SJSA1 (cell line): Measurements from ENCODE around the gene TAF15. TPM values are rescaled to one million over a fixed set of nuclear protein-coding genes. Genes with fewer than 3 reads are reported as not detected.

Experiments used
- DNase-seq, 2 experiments: peaks; one replicate each; pipeline ENCODE4 v3.0.0-alpha.2; 2015 to 2020; ENCODE audit warnings: low spot score in 2 of 2, low read depth in 1 of 2
- H3K27ac ChIP-seq: fragments of 250-450 bp; sonication (Bioruptor Pico); 2 replicates; pipeline ENCODE4 v1.5.1; 2020; ENCODE audit warnings: mild to moderate bottlenecking, moderate library complexity
- H3K27me3 ChIP-seq: fragments of 250-450 bp; sonication (Bioruptor Pico); replicated peaks from 2 replicates; pipeline ENCODE4 v1.5.1; 2020; ENCODE audit warnings: mild to moderate bottlenecking, moderate library complexity
- H3K36me3 ChIP-seq: fragments of 250-450 bp; sonication (Bioruptor Pico); 2 replicates; pipeline ENCODE4 v1.5.1; 2020; ENCODE audit warnings: mild to moderate bottlenecking
- H3K4me1 ChIP-seq: fragments of 250-450 bp; sonication (Bioruptor Pico); replicated peaks from 2 replicates; pipeline ENCODE4 v1.6.1; 2021; ENCODE audit warnings: mild to moderate bottlenecking
- H3K4me3 ChIP-seq: fragments of 250-450 bp; sonication (Bioruptor Pico); 2 replicates; pipeline ENCODE4 v1.5.1; 2020; ENCODE audit warnings: mild to moderate bottlenecking
- H3K9me3 ChIP-seq: fragments of 250-450 bp; sonication (Bioruptor Pico); replicated peaks from 2 replicates; pipeline ENCODE4 v1.5.1; 2020; ENCODE audit warnings: mild to moderate bottlenecking
- total RNA-seq: library from RNA; depleted of rRNA; stranded (reverse); fragments of >200 nt; shearing (Covaris generic); gene quantifications from 2 replicates; pipeline ENCODE4 v1.2.3, GENCODE V29; 2014

TAF15 gene
- total RNA-seq, 1 experiment from 2014 or later, result 33.6 TPM

DNA sequence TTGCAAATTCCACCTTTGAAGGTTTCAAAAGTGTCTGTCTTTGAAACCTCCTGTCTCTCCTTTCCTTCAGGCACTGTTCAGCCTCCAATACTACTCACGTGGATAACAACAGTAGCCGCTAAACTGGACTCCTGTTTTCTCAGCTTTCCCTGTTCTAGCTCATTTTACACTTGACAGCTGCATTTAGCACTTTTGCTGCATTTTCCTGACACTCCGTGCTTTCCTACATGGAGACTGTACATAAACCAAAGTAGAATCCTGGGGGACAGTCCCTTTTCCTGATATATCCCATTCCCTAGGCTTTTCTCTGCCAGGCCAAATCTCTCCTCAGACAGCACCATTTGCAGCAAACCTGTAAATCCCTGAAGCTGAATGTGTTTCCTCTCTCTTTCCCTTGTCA lies 67.2 kb downstream of the TAF15 start:
- no peaks in the 10 kb centered on the region for H3K27me3 ChIP-seq
- H3K4me3 ChIP-seq, result no peak overlapping the region
- H3K9me3 ChIP-seq, result no peaks in the 10 kb centered on the region
- H3K36me3 ChIP-seq, result no peaks in the 10 kb centered on the region
- H3K4me1 ChIP-seq, result no peaks in the 10 kb centered on the region
- DNase-seq, result no peak
- no peak overlapping the region for H3K27ac ChIP-seq

DNA sequence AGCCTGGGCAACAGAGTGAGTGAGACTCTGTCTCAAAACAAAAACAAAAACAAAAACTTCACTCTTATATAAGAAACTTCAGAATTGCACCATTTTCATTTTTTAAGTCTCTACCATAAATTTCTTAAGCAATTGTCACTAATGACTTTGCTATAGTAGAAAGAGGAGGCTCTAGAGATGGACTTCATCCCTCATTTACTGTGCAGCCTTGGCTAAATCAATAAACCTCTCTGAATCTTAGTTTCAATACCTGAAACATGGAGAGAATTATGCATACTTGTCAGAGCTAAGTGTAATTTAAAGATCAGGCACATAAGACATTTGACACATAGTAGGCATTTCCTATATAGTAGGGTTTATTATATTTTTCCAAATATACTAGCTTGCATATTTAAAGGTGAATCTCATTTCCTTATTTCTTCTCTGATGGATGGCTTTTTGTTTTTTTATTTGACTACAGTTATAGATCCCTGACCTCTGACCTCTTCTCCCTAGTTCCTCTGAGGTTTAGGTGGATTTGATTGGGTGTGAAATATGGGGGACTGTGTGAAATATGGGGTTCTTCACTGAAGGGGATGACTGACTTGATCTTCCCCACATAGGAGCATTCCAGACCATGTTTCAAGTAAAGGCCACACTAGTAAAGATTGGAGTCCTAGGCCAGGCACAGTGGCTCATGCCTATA lies 68.2 kb downstream of the TAF15 start:
- no peak overlapping the region for H3K4me3 ChIP-seq
- no peaks in the 10 kb centered on the region for H3K36me3 ChIP-seq
- no peak overlapping the region for H3K27ac ChIP-seq
- no peaks in the 10 kb centered on the region for H3K4me1 ChIP-seq
- no peaks in the 10 kb centered on the region for H3K9me3 ChIP-seq
- H3K27me3 ChIP-seq, result no peaks in the 10 kb centered on the region
- DNase-seq, result no peak

DNA sequence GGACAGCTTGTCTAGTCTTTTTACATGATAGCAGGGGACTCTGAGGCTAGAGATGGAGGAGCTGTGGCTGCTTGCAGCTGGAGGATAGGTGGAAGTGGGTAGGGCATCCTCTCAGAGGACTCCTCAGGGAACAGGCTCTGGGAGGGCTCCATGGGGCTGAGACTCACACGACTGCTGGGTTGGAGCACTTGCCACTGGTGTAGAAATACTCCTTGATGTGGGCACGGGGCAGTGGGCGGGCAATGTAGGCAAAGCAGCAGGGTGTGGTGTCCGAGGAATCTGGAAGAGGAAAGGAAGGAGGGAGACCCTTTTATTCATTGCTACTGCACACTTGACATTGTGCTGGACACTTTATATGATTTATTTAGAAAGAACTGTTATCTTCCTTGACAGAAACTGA lies 69.1 kb downstream of the TAF15 start:
- Histone ChIP-seq H3K4me3 (no peak overlapping the region), H3K4me1 (no peaks in the 10 kb centered on the region), H3K9me3 (no peaks in the 10 kb centered on the region), H3K27ac (no peak overlapping the region), H3K27me3 (no peaks in the 10 kb centered on the region), H3K36me3 (no peaks in the 10 kb centered on the region)
- DNase-seq, result no peak

DNA sequence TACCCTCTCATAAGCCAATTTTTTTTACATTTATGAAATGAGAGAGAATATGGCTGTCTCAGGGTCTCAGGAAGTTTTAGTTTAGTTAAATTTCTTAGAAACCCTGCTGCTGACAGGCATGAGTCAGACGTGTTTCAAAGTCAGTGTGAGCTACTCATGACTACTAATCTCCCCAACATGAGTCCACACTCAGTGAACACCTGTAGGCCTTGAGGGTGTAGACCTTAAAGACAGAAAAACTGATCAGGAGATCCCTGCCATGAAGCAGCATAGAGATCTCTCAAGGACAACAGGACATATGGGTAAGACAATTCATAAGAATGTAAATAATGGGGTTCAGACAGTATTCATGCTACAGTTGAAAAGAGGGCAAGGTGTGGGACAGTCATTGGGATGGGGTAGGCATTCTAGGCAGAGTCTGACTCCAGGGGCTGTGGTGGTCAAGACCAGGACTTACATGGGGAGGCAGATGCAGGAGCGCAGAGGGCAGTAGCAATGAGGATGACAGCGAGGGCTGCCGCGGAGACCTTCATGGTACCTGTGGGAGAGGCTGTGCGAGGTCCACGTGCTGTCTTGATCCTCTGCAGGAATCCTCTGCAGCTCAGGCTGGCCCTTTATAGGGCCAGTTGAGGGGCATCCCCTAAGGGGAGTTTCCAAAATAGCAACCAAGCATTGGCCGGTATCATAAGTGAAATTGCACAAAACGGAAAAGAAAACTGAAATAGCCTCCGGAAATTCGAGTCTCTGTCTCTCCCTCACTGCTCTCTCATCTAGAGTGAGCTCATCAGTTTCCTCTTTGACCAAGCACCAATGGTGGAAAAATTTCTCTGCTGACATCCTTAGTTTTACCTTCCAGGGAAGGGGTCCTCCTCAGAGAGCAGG lies 70.7 kb downstream of the TAF15 start, which contains the start of gene CCL5:
Gene CCL5 (minus strand): TSS at position 588 of the 882 bp plus-strand sequence.
- Histone ChIP-seq H3K27ac (no peak within 1 kb of the TSS), H3K27me3 (no peaks in the 10 kb centered on the region), H3K36me3 (no peaks in the 10 kb centered on the region), H3K9me3 (no peaks in the 10 kb centered on the region), H3K4me3 (no peak within 1 kb of the TSS), H3K4me1 (no peaks in the 10 kb centered on the region)
- no peak for DNase-seq

DNA sequence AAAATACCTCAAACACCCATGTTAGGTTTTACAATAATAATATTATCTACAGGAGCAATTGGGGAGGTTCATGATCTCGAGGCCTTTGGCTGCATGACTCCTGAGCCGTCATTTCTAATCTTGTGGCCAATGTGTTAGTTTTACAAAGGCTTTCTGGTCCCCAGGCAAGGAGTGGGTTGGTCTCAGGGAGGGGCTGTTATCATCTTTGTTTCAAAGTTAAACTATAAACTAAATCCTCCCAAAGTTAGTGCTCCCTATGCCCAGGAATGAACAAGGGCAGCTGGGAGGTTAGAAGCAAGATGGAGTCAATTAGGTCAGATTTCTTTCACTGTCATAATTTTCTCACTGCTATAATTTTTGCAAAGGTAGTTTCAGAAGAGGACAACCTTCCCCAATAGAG lies 80.0 kb downstream of the TAF15 start:
- H3K27me3 ChIP-seq, result no peaks in the 10 kb centered on the region
- no peak overlapping the region for H3K4me3 ChIP-seq
- no peak for DNase-seq
- H3K9me3 ChIP-seq, result no peaks in the 10 kb centered on the region
- H3K4me1 ChIP-seq, result no peaks in the 10 kb centered on the region
- H3K36me3 ChIP-seq, result no peaks in the 10 kb centered on the region
- no peak overlapping the region for H3K27ac ChIP-seq

DNA sequence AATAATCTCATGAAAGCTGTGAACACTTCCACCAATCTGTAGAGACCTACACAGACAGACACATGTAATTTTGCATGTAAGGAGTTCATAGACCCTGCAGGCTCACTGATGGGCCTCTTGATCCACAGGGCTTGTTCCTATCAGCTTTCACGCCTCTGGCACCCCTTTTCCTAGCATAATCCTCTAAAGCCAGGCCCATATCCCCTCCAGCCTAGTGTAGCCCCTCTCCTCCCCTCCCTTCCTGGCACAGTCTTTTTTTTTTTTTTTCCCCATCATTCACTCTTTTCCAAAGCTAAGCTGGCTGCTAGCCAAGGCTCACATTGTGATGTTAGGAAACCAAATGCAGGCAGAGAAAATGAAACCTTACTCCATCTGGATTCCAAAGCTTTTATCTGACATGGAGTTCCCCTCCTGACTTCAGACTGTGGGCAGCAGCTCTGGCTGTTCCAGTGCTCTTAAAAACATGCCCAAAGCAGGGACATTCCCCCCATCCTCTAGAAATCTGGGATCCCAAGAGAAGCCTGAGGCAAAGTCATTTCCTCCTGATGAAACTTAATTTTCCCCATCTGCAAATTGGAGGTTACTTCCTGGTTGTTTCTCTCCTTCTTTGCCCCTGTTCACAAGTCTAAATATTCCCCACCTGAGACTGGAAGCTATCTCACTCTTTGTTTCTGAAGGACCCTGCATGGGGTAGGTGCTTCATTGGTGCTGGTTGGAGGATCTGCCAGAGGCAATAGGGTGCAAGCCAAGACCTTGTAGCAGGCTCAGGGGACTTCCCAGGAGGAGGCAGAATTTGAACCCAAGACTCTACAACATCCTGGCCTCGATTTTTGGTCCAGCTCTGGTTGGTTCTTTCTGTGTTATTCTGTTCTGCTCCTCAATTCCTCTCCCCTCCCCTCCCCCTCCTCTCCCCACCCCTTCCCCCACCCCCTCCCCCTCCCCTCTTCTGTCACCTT lies 80.8 kb downstream of the TAF15 start:
- no peaks in the 10 kb centered on the region for H3K27me3 ChIP-seq
- H3K9me3 ChIP-seq, result no peaks in the 10 kb centered on the region
- no peak overlapping the region for H3K4me3 ChIP-seq
- H3K36me3 ChIP-seq, result no peaks in the 10 kb centered on the region
- H3K4me1 ChIP-seq, result no peaks in the 10 kb centered on the region
- DNase-seq, result peak in 1 of 2 experiments; percentile 11
- H3K27ac ChIP-seq, result no peak overlapping the region

DNA sequence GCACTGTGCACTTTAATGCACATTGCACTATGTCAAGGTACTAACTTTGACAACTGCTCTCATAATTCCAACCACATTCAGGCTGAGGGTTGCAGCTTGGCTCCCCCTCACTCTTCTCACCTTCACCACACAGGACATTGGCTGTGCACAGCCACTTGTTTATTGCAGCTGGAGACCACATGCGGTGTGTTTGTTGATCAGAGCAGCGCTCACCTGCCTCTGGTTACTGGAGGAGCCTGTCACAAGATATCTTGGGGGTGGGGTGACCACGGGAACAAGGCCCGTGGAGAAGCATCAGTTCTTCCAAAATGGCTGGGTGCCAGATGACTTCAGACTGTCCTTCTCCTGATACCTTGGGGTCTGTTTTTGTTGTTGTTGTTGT lies 81.5 kb downstream of the TAF15 start:
- no peaks in the 10 kb centered on the region for H3K27me3 ChIP-seq
- no peaks in the 10 kb centered on the region for H3K9me3 ChIP-seq
- H3K4me3 ChIP-seq, result no peak overlapping the region
- H3K4me1 ChIP-seq, result no peaks in the 10 kb centered on the region
- H3K27ac ChIP-seq, result no peak overlapping the region
- DNase-seq, result no peak
- no peaks in the 10 kb centered on the region for H3K36me3 ChIP-seq

DNA sequence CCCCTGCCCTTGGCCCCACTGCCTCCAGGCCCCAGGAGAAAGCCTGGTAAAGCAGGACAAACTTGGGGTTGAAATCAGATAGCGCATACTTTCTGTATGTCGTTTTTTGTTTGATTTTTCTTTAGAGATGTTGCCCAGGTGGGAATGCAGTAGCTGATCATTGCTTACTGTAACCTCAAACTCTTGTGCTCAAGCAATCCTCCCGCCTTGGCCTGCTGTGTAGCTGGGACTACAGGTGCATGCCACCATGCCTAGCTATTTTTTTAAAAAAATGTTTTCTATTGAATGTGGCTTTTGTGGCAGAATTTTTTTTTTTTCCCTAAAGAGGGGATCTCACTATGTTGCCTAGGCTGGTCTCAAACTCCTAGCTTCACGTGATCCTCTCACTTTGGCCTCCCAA lies 82.0 kb downstream of the TAF15 start:
- Histone ChIP-seq H3K4me1 (no peaks in the 10 kb centered on the region), H3K36me3 (no peaks in the 10 kb centered on the region), H3K27ac (no peak overlapping the region), H3K27me3 (no peaks in the 10 kb centered on the region), H3K9me3 (no peaks in the 10 kb centered on the region), H3K4me3 (no peak overlapping the region)
- no peak for DNase-seq

DNA sequence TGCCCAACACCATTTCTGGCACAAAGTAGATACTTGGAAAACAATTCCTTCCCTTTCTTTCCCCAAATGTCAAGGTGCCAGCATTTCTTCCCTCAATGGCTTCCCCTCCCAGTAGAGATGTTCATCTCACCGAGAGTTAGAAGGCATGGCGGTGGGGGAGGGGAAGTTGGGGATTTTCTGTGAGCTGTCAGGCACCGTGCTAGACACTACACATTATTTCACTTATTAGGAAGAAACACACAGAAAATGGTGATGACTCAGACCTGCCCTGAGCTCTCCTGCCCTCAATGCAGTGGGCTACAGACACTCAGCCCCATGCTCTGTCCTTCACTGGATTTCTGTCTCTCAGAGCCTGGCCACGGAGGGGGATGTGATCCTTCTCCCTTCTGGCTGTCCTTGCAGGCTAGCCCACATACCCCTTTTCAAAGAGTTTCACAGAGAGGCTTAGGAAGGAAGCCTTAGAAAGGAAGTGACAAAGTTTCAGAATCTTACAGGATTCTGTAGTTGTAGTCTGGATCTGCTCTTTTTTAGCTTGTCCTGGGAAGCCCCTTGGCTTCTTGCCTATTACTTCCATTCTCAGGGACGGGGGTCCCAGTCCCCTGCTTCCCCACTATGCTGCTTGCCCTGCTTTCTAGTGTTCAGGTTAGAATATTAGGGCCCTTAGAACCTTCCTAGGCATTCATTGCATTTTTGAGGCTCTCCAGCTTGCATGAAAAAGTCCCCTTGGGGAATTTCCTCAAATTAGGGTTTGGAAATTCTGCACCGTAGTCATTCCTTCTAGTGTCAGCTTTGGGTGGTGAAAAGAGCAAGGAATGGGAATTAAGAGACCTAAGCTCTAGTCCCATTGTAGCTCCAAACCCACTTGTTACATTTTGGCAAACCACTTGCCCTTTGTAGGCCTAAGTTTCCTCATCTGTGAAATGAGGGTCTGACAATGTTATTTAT lies 83.1 kb downstream of the TAF15 start:
- Histone ChIP-seq H3K9me3 (no peaks in the 10 kb centered on the region), H3K4me3 (no peak overlapping the region), H3K36me3 (no peaks in the 10 kb centered on the region), H3K27me3 (no peaks in the 10 kb centered on the region), H3K27ac (no peak overlapping the region), H3K4me1 (no peaks in the 10 kb centered on the region)
- DNase-seq, result no peak

DNA sequence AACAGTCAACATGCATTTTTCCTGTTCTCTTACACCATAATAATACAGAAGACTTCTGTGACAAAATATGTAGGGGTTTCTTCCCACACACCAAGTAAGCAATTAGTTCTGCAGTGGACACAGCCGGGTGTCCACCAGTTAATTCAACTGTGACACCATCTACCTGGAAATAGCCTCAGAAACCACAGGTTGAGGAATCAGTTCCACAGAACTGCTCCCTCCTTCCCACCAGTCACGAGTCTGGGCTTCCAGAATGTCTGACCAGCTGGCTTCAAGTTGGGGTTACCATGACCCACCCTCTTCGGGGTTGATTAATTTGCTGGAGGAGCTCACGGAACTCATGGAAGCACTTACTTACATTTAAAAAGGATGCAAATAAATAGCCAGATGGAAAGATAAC lies 84.5 kb downstream of the TAF15 start:
- H3K4me3 ChIP-seq, result no peak overlapping the region
- no peaks in the 10 kb centered on the region for H3K36me3 ChIP-seq
- no peak for DNase-seq
- no peak overlapping the region for H3K27ac ChIP-seq
- H3K27me3 ChIP-seq, result no peaks in the 10 kb centered on the region
- no peaks in the 10 kb centered on the region for H3K4me1 ChIP-seq
- no peaks in the 10 kb centered on the region for H3K9me3 ChIP-seq

DNA sequence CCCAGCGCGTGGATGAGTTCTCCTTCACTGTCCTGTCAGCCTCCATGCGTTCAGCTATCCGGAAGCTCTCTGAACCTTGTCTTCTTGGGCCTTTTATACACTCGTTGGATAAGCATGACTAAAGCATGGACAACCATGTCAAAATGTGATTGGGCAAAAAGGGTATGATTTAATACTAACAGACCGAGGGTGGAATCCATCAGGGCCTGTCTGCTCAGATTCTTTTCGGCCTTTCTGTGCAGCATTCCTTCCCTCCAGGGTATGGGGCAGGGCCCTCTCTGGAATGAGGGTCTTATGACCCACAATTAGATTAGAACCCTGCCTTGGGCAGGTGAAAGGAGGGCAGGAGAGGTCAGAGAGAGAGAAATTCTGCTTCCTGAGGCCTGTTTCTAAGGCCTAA lies 84.9 kb downstream of the TAF15 start:
- H3K9me3 ChIP-seq, result no peaks in the 10 kb centered on the region
- no peak for DNase-seq
- H3K27me3 ChIP-seq, result no peaks in the 10 kb centered on the region
- H3K36me3 ChIP-seq, result no peaks in the 10 kb centered on the region
- no peak overlapping the region for H3K27ac ChIP-seq
- no peaks in the 10 kb centered on the region for H3K4me1 ChIP-seq
- H3K4me3 ChIP-seq, result no peak overlapping the region

DNA sequence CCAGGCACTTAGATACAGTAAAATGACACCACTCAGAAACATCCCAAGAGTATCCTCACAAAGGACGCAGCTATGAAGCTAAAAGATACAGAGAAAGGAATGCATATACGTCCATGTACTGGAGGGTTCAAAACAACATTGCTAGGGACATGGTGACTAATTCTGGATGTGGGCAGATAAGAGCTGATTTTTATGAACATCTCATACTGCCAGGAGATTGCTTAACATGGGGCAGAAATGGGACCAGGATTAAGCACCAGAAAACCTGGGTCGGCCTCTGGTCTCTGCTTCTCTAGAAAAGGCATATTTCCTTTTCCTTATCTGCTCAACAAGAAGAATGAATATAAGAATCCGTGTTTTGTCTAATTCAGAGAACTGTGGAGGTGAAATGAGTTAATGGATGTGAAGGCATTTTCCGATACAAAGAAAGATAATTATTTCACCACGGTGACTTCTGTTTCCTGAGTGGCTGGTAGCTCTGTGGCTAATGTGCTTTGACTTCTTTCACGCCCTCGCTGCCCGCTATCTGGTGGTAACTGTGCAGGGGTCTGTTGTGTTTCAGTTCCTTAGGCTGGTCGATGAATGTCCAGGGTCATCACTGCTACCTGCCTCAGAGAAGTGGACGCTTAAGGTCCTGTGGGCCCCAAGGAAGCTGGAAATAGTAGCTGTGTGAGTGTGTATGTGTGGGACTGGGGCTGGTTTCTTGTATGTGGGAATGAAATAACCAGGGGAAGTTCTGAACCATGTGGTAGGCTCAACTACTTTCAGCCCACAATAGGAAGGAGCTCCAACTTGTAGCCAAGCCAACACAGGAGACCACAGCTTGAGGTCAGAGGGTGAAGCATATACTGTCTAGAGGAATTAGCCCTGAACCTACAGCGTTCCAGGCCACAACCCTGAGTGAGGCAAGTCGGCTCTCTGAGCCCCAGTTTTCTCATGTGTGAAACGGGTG lies 86.6 kb downstream of the TAF15 start:
- H3K4me1 ChIP-seq, result no peaks in the 10 kb centered on the region
- DNase-seq, result no peak

More for the DNA sequence above, 86.6 kb downstream of the TAF15 start:
- H3K36me3 ChIP-seq, result no peaks in the 10 kb centered on the region
- H3K27me3 ChIP-seq, result no peaks in the 10 kb centered on the region
- no peaks in the 10 kb centered on the region for H3K9me3 ChIP-seq
- H3K4me3 ChIP-seq, result no peak overlapping the region
- H3K27ac ChIP-seq, result no peak overlapping the region
